Cardiac fibroblast (primary cell): Measurements from ENCODE around the gene LHFPL5.

Experiments used
- DNase-seq, 2 donors: peaks; one replicate each; pipeline versions ENCODE4 v3.0.0 to v3.0.0-alpha.2; 2010; ENCODE audit warnings: low read depth in 2 of 2
- H3K4me3 ChIP-seq, 2 donors: replicated peaks in 1 of 2; 1 replicate in 1 of 2; 2 replicates in 1 of 2; pipeline ENCODE4 v1.5.1; 2011; ENCODE audit warnings: low read depth in 2 of 2, low read length in 2 of 2, mild to moderate bottlenecking in 2 of 2, moderate library complexity in 1 of 2
- CTCF ChIP-seq: IDR thresholded peaks from one replicate; pipeline ENCODE4 v1.5.1; 2011; ENCODE audit warnings: low read depth, mild to moderate bottlenecking, low read length, inconsistent platforms

The LHFPL5 gene

GRCh38 chr6:35788423-35788982 lies 16.6 kb upstream of the LHFPL5 start:
- no peak for TF ChIP-seq CTCF
- H3K4me3 ChIP-seq: no peak overlapping the region
- no peak for DNase-seq

GRCh38 chr6:35790683-35791082 lies 14.5 kb upstream of the LHFPL5 start:
- DNase-seq: no peak
- H3K4me3 ChIP-seq: no peak overlapping the region
- no peak for TF ChIP-seq CTCF

GRCh38 chr6:35794536-35795452 lies 10.4 kb upstream of the LHFPL5 start:
- no peak for TF ChIP-seq CTCF
- no peak for DNase-seq
- H3K4me3 ChIP-seq: no peak overlapping the region

- no peak overlapping the region for H3K4me3 ChIP-seq
These were observed 9.6 kb upstream of the LHFPL5 start for GRCh38 chr6:35795453-35796071.

GRCh38 chr6:35796236-35796635 lies 8.9 kb upstream of the LHFPL5 start:
- H3K4me3 ChIP-seq: no peak overlapping the region
- no peak for TF ChIP-seq CTCF
- DNase-seq: no peak

More at GRCh38 chr6:35795453-35796071, 9.6 kb upstream of the LHFPL5 start:
- DNase-seq: no peak
- no peak for TF ChIP-seq CTCF

- no peak for TF ChIP-seq CTCF
- no peak overlapping the region for H3K4me3 ChIP-seq
- no peak for DNase-seq
These were observed 7.2 kb upstream of the LHFPL5 start for GRCh38 chr6:35797837-35798526.
